Measurements from ENCODE around the gene SHKBP1.

SHKBP1 gene

GRCh38 chr19:40597329-40597838 is 20.7 kb downstream of the SHKBP1 start:
- in situ Hi-C loops (cut with HindIII; ENCODE audit: low pct_ligation_motif_present, low pct_unique_long_range_greater_than_20kb, low sequenced_read_pairs) = no loop called here
- DNase-seq = no peak

GRCh38 chr19:40598121-40598917 is 21.6 kb downstream of the SHKBP1 start:
- peak; percentile 87 for DNase-seq
- in situ Hi-C loops (cut with HindIII; ENCODE audit: low pct_ligation_motif_present, low pct_unique_long_range_greater_than_20kb, low sequenced_read_pairs) = no loop called here

- DNase-seq = no peak
- in situ Hi-C loops (cut with HindIII; ENCODE audit: low pct_ligation_motif_present, low pct_unique_long_range_greater_than_20kb, low sequenced_read_pairs) = no loop called here
These were observed 22.2 kb downstream of the SHKBP1 start for GRCh38 chr19:40598918-40599307.

- in situ Hi-C loops (cut with HindIII; ENCODE audit: low pct_ligation_motif_present, low pct_unique_long_range_greater_than_20kb, low sequenced_read_pairs) = no loop called here
- DNase-seq = no peak
These were observed 22.7 kb downstream of the SHKBP1 start for GRCh38 chr19:40599331-40599901.

GRCh38 chr19:40599902-40600569 is 23.4 kb downstream of the SHKBP1 start:
- in situ Hi-C loops (cut with HindIII; ENCODE audit: low pct_ligation_motif_present, low pct_unique_long_range_greater_than_20kb, low sequenced_read_pairs) = no loop called here

GRCh38 chr19:40600570-40601133 is 24.0 kb downstream of the SHKBP1 start:
- DNase-seq = no peak
- in situ Hi-C loops (cut with HindIII; ENCODE audit: low pct_ligation_motif_present, low pct_unique_long_range_greater_than_20kb, low sequenced_read_pairs) = no loop called here

More at GRCh38 chr19:40599902-40600569, 23.4 kb downstream of the SHKBP1 start:
- DNase-seq = no peak

GRCh38 chr19:40601134-40601974 is 24.7 kb downstream of the SHKBP1 start, which contains the start of gene LTBP4:
Gene LTBP4 (plus strand): TSS chr19:40601369. CDS start chr19:40601388, 19 bp downstream.
- peak; percentile 35 for DNase-seq
- in situ Hi-C loops (cut with HindIII; ENCODE audit: low pct_ligation_motif_present, low pct_unique_long_range_greater_than_20kb, low sequenced_read_pairs) = no loop called here

- DNase-seq = no peak
- in situ Hi-C loops (cut with HindIII; ENCODE audit: low pct_ligation_motif_present, low pct_unique_long_range_greater_than_20kb, low sequenced_read_pairs) = no loop called here
These were observed 26.4 kb downstream of the SHKBP1 start for GRCh38 chr19:40603071-40603388.

GRCh38 chr19:40603389-40604170 is 26.9 kb downstream of the SHKBP1 start:
- in situ Hi-C loops (cut with HindIII; ENCODE audit: low pct_ligation_motif_present, low pct_unique_long_range_greater_than_20kb, low sequenced_read_pairs) = no loop called here
- peak; percentile 95 for DNase-seq

GRCh38 chr19:40604171-40604646 is 27.5 kb downstream of the SHKBP1 start:
- in situ Hi-C loops (cut with HindIII; ENCODE audit: low pct_ligation_motif_present, low pct_unique_long_range_greater_than_20kb, low sequenced_read_pairs) = no loop called here
- no peak for DNase-seq

- in situ Hi-C loops (cut with HindIII; ENCODE audit: low pct_ligation_motif_present, low pct_unique_long_range_greater_than_20kb, low sequenced_read_pairs) = no loop called here
These were observed 28.1 kb downstream of the SHKBP1 start for GRCh38 chr19:40604647-40605215.

GRCh38 chr19:40605216-40605971 is 28.7 kb downstream of the SHKBP1 start:
- in situ Hi-C loops (cut with HindIII; ENCODE audit: low pct_ligation_motif_present, low pct_unique_long_range_greater_than_20kb, low sequenced_read_pairs) = no loop called here

More at GRCh38 chr19:40604647-40605215, 28.1 kb downstream of the SHKBP1 start:
- no peak for DNase-seq

GRCh38 chr19:40607311-40608239 is 30.9 kb downstream of the SHKBP1 start:
- in situ Hi-C loops (cut with HindIII; ENCODE audit: low pct_ligation_motif_present, low pct_unique_long_range_greater_than_20kb, low sequenced_read_pairs) = no loop called here
- no peak for DNase-seq

More at GRCh38 chr19:40605216-40605971, 28.7 kb downstream of the SHKBP1 start:
- DNase-seq = peak; percentile 70

- in situ Hi-C loops (cut with HindIII; ENCODE audit: low pct_ligation_motif_present, low pct_unique_long_range_greater_than_20kb, low sequenced_read_pairs) = no loop called here
- no peak for DNase-seq
These were observed 31.6 kb downstream of the SHKBP1 start for GRCh38 chr19:40608240-40608621.

GRCh38 chr19:40608957-40609356 is 32.3 kb downstream of the SHKBP1 start:
- no peak for DNase-seq
- in situ Hi-C loops (cut with HindIII; ENCODE audit: low pct_ligation_motif_present, low pct_unique_long_range_greater_than_20kb, low sequenced_read_pairs) = no loop called here

All from ACHN (cell line).